ENCODE results near the gene TRIM38.

DNA sequence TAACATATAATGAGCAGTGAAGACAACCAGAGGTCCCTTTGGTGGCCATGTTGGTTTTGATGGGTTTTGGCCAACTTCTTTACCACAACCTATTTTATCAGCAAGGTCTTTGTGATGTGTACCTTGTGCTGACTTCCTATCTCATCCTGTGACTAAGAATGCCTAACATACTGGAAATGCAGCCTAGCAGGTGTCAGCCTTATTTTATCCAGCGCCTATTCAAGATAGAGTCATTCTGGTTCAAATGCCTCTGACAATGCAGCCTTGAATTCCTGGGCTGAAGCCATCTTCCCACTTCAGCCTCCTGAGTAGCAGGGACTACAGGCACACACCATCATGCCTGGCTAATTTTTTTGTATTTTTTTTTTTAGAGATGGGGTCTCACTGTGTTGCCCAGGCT lies 7.8 kb upstream of the TRIM38 start:
- TF ChIP-seq BACH2 (CRISPR knock-in tag; IDR thresholded peaks at IDR 0.05; ENCODE audit: borderline replicate concordance) (no peak), ARNTL (CRISPR knock-in tag; IDR thresholded peaks at IDR 0.05; ENCODE audit: borderline replicate concordance, low read depth) (no peak), ZFP30 (CRISPR knock-in tag; IDR thresholded peaks at IDR 0.05) (no peak), ZNF8 (CRISPR knock-in tag; IDR thresholded peaks at IDR 0.05) (no peak)
- TF ChIP-seq, protein P1, sequence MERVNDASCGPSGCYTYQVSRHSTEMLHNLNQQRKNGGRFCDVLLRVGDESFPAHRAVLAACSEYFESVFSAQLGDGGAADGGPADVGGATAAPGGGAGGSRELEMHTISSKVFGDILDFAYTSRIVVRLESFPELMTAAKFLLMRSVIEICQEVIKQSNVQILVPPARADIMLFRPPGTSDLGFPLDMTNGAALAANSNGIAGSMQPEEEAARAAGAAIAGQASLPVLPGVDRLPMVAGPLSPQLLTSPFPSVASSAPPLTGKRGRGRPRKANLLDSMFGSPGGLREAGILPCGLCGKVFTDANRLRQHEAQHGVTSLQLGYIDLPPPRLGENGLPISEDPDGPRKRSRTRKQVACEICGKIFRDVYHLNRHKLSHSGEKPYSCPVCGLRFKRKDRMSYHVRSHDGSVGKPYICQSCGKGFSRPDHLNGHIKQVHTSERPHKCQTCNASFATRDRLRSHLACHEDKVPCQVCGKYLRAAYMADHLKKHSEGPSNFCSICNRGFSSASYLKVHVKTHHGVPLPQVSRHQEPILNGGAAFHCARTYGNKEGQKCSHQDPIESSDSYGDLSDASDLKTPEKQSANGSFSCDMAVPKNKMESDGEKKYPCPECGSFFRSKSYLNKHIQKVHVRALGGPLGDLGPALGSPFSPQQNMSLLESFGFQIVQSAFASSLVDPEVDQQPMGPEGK (CRISPR knock-in tag; IDR thresholded peaks at IDR 0.05; ENCODE audit: borderline replicate concordance) = no peak
- TF ChIP-seq, protein P2, sequence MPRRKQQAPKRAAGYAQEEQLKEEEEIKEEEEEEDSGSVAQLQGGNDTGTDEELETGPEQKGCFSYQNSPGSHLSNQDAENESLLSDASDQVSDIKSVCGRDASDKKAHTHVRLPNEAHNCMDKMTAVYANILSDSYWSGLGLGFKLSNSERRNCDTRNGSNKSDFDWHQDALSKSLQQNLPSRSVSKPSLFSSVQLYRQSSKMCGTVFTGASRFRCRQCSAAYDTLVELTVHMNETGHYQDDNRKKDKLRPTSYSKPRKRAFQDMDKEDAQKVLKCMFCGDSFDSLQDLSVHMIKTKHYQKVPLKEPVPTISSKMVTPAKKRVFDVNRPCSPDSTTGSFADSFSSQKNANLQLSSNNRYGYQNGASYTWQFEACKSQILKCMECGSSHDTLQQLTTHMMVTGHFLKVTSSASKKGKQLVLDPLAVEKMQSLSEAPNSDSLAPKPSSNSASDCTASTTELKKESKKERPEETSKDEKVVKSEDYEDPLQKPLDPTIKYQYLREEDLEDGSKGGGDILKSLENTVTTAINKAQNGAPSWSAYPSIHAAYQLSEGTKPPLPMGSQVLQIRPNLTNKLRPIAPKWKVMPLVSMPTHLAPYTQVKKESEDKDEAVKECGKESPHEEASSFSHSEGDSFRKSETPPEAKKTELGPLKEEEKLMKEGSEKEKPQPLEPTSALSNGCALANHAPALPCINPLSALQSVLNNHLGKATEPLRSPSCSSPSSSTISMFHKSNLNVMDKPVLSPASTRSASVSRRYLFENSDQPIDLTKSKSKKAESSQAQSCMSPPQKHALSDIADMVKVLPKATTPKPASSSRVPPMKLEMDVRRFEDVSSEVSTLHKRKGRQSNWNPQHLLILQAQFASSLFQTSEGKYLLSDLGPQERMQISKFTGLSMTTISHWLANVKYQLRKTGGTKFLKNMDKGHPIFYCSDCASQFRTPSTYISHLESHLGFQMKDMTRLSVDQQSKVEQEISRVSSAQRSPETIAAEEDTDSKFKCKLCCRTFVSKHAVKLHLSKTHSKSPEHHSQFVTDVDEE (CRISPR knock-in tag; IDR thresholded peaks at IDR 0.05) = no peak

All from SK-N-SH treated with all-trans-retinoic acid at 6 μM for 48 hours (cell line).